Liver (tissue), 3 donors: ENCODE data around the gene SCO2.

ENCODE experiments used
- CTCF ChIP-seq: fragments of 150-350 bp; IDR thresholded peaks from 2 replicates; pipeline ENCODE4 v1.5.1; 2017; ENCODE audit warnings: improper control_type of control experiment, low read depth, low read length; ENCODE audit not compliant: missing input control
- EGR1 ChIP-seq, 2 donors: IDR thresholded peaks; 2 replicates each; pipeline ENCODE4 v1.6.1; 2016 to 2018; ENCODE audit warnings: antibody characterized with exemption in 2 of 2, low read depth in 2 of 2
- YY1 ChIP-seq: IDR thresholded peaks from 2 replicates; pipeline ENCODE4 v1.6.1; 2016; ENCODE audit warnings: antibody characterized with exemption, mild to moderate bottlenecking
- donor health status: healthy.
- donor health status: healthy.

DNA sequence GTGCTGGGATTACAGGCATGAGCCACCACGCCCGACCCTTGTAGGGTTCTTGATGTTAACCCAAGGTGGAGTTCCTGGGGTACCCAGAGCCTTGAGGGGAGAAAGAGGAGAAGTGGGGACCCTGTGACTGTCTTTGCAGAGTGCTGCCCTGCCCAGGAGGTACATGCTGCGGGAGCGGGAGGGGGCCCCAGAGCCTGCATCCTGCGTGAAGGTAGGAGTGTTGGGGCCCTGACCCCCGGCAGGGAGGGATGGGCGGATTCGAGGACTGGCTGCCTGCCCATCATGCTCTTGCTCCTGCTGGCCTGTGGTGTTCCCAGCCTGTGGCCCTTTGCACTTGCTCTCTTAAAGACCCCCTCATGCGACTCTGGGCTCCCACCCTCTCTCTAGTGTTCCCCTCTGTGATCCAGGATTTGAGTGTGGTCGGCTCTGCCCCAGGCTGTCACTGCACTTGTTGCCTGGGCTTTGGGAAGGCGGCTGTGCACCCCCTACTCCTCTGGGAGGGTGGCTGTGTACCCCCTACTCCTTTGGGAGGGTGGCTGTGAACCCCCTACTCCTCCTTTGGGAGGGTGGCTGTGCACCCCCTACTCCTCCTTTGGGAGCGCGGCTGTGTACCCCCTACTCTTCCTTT is 4.5 kb downstream of the SCO2 start:
- no peak for TF ChIP-seq YY1
- no peak for TF ChIP-seq EGR1 (IDR thresholded peaks at IDR 0.05; ENCODE audit: low read depth in 2 of 2)
- TF ChIP-seq CTCF, result no peak
